GM10266 (cell line): ENCODE measurements around the gene ANXA2.

ENCODE experiments used
- DNase-seq: peaks from one replicate; pipeline ENCODE4 v3.0.0; 2012; ENCODE audit errors: extremely low spot score
- TF ChIP-seq, protein P1 (sequence below): IDR thresholded peaks from 2 replicates; pipeline ENCODE4 v1.5.1; 2012; ENCODE audit warnings: mild to moderate bottlenecking, low read depth; ENCODE audit not compliant: control insufficient read depth, insufficient read depth; ENCODE audit errors: missing control alignments

ANXA2 gene

DNA sequence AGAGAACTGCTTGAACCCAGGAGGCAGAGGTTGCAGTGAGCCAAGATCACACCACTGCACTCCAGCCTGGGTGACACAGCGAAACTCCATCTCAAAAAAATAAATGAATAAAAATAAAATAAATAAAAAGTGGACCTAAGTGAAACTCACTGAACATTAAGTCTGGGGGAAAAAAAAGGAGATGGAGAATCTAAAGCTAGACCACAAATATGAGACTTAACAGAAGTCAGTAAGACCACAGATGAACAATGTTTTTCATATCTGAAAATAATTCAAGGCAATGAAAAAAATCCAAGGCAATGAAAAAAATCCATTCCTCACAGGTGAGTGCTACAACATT is 18.6 kb downstream of the ANXA2 start:
- TF ChIP-seq, protein P1, sequence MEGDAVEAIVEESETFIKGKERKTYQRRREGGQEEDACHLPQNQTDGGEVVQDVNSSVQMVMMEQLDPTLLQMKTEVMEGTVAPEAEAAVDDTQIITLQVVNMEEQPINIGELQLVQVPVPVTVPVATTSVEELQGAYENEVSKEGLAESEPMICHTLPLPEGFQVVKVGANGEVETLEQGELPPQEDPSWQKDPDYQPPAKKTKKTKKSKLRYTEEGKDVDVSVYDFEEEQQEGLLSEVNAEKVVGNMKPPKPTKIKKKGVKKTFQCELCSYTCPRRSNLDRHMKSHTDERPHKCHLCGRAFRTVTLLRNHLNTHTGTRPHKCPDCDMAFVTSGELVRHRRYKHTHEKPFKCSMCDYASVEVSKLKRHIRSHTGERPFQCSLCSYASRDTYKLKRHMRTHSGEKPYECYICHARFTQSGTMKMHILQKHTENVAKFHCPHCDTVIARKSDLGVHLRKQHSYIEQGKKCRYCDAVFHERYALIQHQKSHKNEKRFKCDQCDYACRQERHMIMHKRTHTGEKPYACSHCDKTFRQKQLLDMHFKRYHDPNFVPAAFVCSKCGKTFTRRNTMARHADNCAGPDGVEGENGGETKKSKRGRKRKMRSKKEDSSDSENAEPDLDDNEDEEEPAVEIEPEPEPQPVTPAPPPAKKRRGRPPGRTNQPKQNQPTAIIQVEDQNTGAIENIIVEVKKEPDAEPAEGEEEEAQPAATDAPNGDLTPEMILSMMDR: no peak
- no peak for DNase-seq

DNA sequence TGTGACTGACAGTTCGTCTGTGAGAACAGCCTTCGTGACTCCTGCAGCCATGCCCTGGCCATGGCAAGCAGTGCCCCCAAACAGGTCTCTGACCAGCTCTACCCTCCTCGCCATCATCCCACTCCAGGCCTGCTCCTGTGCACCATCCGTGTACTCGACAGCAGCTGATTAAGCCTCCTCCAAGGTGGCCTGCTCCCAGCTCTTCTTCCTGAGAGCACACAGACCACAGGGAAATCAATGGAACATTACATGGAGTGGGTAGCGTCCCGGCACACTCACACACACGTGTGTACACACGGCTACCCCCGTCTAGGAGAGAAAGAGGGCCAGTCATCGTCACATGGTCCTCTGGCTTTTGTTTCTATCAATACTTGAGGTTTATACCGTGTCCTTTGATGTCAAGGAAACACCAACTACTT is 21.1 kb downstream of the ANXA2 start:
- no peak for DNase-seq
- TF ChIP-seq, protein P1: no peak

DNA sequence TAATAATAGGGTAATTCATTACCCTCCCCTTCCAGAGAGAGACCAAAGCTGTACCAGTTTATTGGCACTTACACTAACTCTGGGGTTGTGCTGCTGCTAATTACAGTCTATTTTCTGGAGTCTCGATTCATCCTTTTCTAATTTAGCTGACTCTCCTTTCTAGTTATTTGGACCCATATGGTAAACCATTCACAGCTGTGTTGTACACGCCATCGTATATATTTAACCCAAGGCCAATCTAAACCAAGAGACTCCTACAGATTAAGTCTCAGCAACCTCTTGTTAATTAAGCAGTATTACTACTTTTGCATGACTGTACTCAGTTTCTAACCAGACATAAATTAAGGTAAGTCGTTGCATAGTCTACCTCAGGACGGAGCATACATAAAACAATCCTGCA is 22.5 kb downstream of the ANXA2 start:
- TF ChIP-seq, protein P1: no peak
- DNase-seq: no peak

DNA sequence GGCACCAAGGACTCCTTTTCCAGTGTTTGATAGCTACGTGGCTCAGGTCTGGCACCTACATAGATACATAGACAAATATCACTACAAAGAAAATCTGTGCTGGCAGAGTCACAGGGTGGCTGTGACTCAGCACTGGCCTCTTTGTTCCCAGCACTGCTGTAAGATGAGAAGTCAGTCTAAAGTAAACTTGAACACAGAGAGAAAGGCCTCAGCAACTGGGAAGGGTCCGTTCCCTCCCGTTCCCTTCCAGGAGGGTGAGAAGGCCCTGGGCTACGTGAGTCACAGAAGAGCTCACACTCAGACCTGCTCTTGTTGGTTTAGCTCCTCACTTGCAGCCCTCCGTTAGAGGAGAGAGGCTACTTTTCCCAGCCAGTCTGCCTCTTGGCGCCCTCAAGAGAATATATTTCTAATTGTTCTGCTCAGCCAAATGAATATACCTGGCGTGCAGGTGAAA is 23.1 kb downstream of the ANXA2 start:
- no peak for DNase-seq
- TF ChIP-seq, protein P1: no peak

DNA sequence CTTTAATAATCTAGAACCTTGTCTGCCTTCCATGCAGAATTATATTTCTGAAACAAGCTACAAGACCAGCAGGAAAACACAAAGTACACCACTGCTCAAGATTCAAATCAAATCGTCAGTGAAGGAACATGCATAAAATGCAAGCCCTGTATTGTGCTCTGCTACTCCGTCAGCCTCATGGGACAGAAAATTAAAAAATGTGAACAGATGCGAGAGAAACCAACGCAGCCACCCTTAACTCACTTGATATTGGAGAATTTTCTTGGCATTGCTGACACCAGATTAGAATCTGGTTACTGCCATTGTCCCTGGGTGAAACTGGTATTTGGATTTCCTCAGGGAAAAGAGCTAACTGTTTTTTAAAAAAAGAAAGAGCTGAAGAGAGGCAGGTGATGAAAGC is 23.6 kb downstream of the ANXA2 start:
- no peak for DNase-seq
- TF ChIP-seq, protein P1: no peak

DNA sequence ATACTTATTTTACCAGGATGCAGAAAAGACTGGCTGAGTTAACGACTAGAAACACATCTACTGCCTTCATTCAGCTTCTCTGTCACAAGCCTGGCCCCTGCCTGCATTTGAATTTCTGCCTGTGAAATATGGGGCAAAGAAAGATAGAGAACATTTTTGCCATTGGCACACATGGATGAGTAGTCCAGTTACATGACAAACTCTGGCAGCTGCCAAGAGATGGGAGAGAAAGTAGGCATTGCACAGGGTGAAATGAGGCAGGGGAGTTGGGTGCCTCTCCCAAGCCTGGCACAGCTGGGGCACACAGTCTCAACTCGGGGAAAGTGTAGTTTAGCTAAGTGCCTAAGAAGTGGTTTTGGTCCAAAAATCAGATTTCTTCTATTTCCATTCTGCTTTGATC is 24.0 kb downstream of the ANXA2 start:
- DNase-seq: no peak
- TF ChIP-seq, protein P1: no peak

DNA sequence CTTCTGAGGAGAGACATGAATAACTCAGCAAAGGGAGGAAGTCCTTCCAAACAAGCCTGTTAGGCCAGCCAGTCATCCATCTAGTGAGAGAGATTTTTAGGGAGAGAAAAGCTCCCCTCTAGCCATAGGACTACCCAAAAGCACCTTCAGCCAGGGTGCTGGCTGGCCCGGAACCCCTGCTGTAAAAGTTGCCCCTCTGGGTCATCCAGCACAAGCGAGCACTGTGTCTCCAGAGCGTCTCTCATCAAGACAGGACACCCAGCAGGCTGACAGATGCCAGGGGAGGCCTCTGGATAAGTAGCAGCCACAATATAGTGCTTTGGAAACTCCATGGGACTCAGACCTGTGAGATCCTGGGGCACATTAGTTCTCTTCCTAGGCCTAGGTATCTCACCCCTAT is 24.5 kb downstream of the ANXA2 start:
- TF ChIP-seq, protein P1: no peak
- DNase-seq: no peak
